ENCODE results near the gene UNK. TPM values are rescaled to one million over a fixed set of nuclear protein-coding genes. Genes with fewer than 3 reads are reported as not detected.

The UNK gene
- total and polyA plus RNA-seq, 2 of the 13 experiments (the other 11 are each of a cell fraction or from before 2014, with no cell fraction given): 31.6 to 33.0 TPM

- TF ChIP-seq, protein P1, sequence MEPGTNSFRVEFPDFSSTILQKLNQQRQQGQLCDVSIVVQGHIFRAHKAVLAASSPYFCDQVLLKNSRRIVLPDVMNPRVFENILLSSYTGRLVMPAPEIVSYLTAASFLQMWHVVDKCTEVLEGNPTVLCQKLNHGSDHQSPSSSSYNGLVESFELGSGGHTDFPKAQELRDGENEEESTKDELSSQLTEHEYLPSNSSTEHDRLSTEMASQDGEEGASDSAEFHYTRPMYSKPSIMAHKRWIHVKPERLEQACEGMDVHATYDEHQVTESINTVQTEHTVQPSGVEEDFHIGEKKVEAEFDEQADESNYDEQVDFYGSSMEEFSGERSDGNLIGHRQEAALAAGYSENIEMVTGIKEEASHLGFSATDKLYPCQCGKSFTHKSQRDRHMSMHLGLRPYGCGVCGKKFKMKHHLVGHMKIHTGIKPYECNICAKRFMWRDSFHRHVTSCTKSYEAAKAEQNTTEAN (CRISPR knock-in tag; conservative IDR thresholded peaks at IDR 0.05): peak; percentile 90
- TF ChIP-seq ASH2L (IDR thresholded peaks at IDR 0.05; ENCODE audit: insufficient read length, low read depth, low read length): no peak
- TF ChIP-seq NR0B2 (CRISPR knock-in tag; IDR thresholded peaks at IDR 0.05): no peak
- no peak for TF ChIP-seq DDIT3 (CRISPR knock-in tag; IDR thresholded peaks at IDR 0.05)
- peak; percentile 74 for TF ChIP-seq ZNF564 (CRISPR knock-in tag; IDR thresholded peaks at IDR 0.05)
- no peak for TF ChIP-seq TCF7 (IDR thresholded peaks at IDR 0.05; ENCODE audit: low read depth)
- TF ChIP-seq ZNF207 (IDR thresholded peaks at IDR 0.05; ENCODE audit: borderline replicate concordance): no peak
- TF ChIP-seq ZNF589 (CRISPR knock-in tag; conservative IDR thresholded peaks at IDR 0.05): peak; percentile 94
- TF ChIP-seq, protein P2, sequence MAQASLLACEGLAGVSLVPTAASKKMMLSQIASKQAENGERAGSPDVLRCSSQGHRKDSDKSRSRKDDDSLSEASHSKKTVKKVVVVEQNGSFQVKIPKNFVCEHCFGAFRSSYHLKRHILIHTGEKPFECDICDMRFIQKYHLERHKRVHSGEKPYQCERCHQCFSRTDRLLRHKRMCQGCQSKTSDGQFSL (CRISPR knock-in tag; IDR thresholded peaks at IDR 0.05): no peak
- peak; percentile 88 for TF ChIP-seq TOPORS (CRISPR knock-in tag; IDR thresholded peaks at IDR 0.05)
- no peak for TF ChIP-seq ZIK1 (CRISPR knock-in tag; IDR thresholded peaks at IDR 0.05; ENCODE audit: borderline replicate concordance, low read depth)
- peak; percentile 80; the same call in 1 of the 2 replicates for TF ChIP-seq KLF6 (CRISPR knock-in tag; IDR thresholded peaks at IDR 0.05)
- no peak for TF ChIP-seq HHEX (CRISPR knock-in tag; IDR thresholded peaks at IDR 0.05)
- 0 out of 2 replicates have a peak, but pooled peaks have one; percentile 81 for TF ChIP-seq ZNF879 (CRISPR knock-in tag; IDR thresholded peaks at IDR 0.05)
- TF ChIP-seq ZNF790 (CRISPR knock-in tag; IDR thresholded peaks at IDR 0.05; ENCODE audit: borderline replicate concordance): no peak
- no peak for TF ChIP-seq SNAPC5 (CRISPR knock-in tag; IDR thresholded peaks at IDR 0.05; ENCODE audit: borderline replicate concordance)
- no peak for TF ChIP-seq SUZ12 (IDR thresholded peaks at IDR 0.05; ENCODE audit: low read depth, low read length)
- no peak for TF ChIP-seq ZFP82 (CRISPR knock-in tag; IDR thresholded peaks at IDR 0.05; ENCODE audit: borderline replicate concordance)
- peak; percentile 56; the same call in 1 of the 2 replicates for TF ChIP-seq SPEN (CRISPR knock-in tag; IDR thresholded peaks at IDR 0.05; ENCODE audit: low read depth)
- TF ChIP-seq MIXL1 (CRISPR knock-in tag; IDR thresholded peaks at IDR 0.05): 0 out of 2 replicates have a peak, but pooled peaks have one; percentile 30
- TF ChIP-seq HNRNPL (IDR thresholded peaks at IDR 0.05; ENCODE audit: low read depth, low read length): peak; percentile 96
- TF ChIP-seq ZNF256 (CRISPR knock-in tag; conservative IDR thresholded peaks at IDR 0.05): peak; percentile 80; the same call in 1 of the 2 replicates
- peak; percentile 97 for TF ChIP-seq ZSCAN21 (CRISPR knock-in tag; IDR thresholded peaks at IDR 0.05; ENCODE audit: borderline replicate concordance)
- TF ChIP-seq ZNF331 (CRISPR knock-in tag; IDR thresholded peaks at IDR 0.05): no peak; the same call in 1 of the 2 replicates
- peak; percentile 44 for TF ChIP-seq PATZ1 (CRISPR knock-in tag; IDR thresholded peaks at IDR 0.05)
- no peak for TF ChIP-seq RFX1 (IDR thresholded peaks at IDR 0.05)
These were observed 30.0 kb upstream of the UNK start (continued) for GRCh38 chr17:75754378-75755204.

Data from HepG2 (cell line).